Esophagus squamous epithelium (tissue), 4 donors: Measurements from ENCODE around the gene UBE2H.

Source experiments
- CTCF ChIP-seq, 6 experiments: fragments of 450-650 bp in 4 of 6; fragments of 200-600 bp in 2 of 6; sonication (generic) in 2 of 6; IDR thresholded peaks; one replicate each; pipeline ENCODE4 v1.5.1; 2016 to 2019; ENCODE audit warnings: antibody characterized with exemption in 6 of 6, mild to moderate bottlenecking in 4 of 6, moderate library complexity in 4 of 6
- POLR2A ChIP-seq, 4 donors: fragments of 450-650 bp; IDR thresholded peaks; one replicate each; pipeline ENCODE4 v1.6.1; 2017; ENCODE audit warnings: antibody characterized with exemption in 4 of 4, mild to moderate bottlenecking in 4 of 4, moderate library complexity in 3 of 4

- TF ChIP-seq POLR2A (IDR thresholded peaks at IDR 0.05) (no peak), CTCF (IDR thresholded peaks at IDR 0.05) (no peak)
Measured at GRCh38 chr7:129870668-129871067, 82.1 kb downstream of the UBE2H start.
